Testis (tissue), 2 donors: ENCODE data around the gene CAPG.

Source experiments
- CTCF ChIP-seq, 3 experiments: fragments of 450-650 bp in 2 of 3; fragments of 200-600 bp in 1 of 3; sonication (generic) in 1 of 3; IDR thresholded peaks; one replicate each; pipeline ENCODE4 v1.5.1; 2016 to 2019; ENCODE audit warnings: antibody characterized with exemption in 3 of 3, mild to moderate bottlenecking in 2 of 3, moderate library complexity in 1 of 3
- POLR2A ChIP-seq: fragments of 450-650 bp; IDR thresholded peaks from one replicate; pipeline ENCODE4 v1.6.1; 2017; ENCODE audit warnings: antibody characterized with exemption, mild to moderate bottlenecking, moderate library complexity

GRCh38 chr2:85448461-85449213, 38.5 kb upstream of the CAPG start:
- no peak for TF ChIP-seq CTCF (IDR thresholded peaks at IDR 0.05)
- TF ChIP-seq POLR2A, result no peak
